Transverse colon (tissue), 4 donors: Measurements from ENCODE around the gene IL22RA1. TPM values are rescaled to one million over a fixed set of nuclear protein-coding genes. Genes with fewer than 3 reads are reported as not detected.

Source experiments
- DNase-seq: peaks from one replicate; pipeline ENCODE4 v3.0.0-alpha.2; 2019
- H3K27ac ChIP-seq, 4 donors: fragments of 200-600 bp; sonication (generic); 2 replicates each; pipeline ENCODE4 v1.5.1; 2016 to 2018; ENCODE audit warnings: inconsistent platforms in 4 of 4
- H3K27me3 ChIP-seq: fragments of 200-600 bp; sonication (generic); 2 replicates; pipeline ENCODE4 v1.5.1; 2017; ENCODE audit warnings: inconsistent platforms
- H3K36me3 ChIP-seq, 4 donors: fragments of 200-600 bp; sonication (generic); 2 replicates each; pipeline ENCODE4 v1.5.1; 2017 to 2019; ENCODE audit warnings: inconsistent platforms in 4 of 4
- H3K4me1 ChIP-seq, 4 donors: fragments of 200-600 bp; sonication (generic); 2 replicates each; pipeline ENCODE4 v1.5.1; 2017 to 2020; ENCODE audit warnings: inconsistent platforms in 4 of 4
- H3K4me3 ChIP-seq, 4 donors: fragments of 200-600 bp; sonication (generic); 1 replicate in 1 of 4; 2 replicates in 3 of 4; pipeline versions ENCODE4 v1.5.1 to v1.6.1; 2017 to 2019; ENCODE audit warnings: inconsistent platforms in 4 of 4
- H3K9me3 ChIP-seq, 2 donors: fragments of 200-600 bp; sonication (generic); 2 replicates each; pipeline ENCODE4 v1.5.1; 2017 to 2019; ENCODE audit warnings: inconsistent platforms in 2 of 2
- EP300 ChIP-seq: sonication (generic); formaldehyde crosslinking; IDR thresholded peaks from one replicate; pipeline ENCODE4 v1.6.1; 2017; ENCODE audit warnings: antibody characterized with exemption, low read depth
- POLR2A ChIP-seq: fragments of 450-650 bp; IDR thresholded peaks from one replicate; pipeline ENCODE4 v1.6.1; 2016; ENCODE audit warnings: antibody characterized with exemption, mild to moderate bottlenecking, moderate library complexity
- POLR2AphosphoS5 ChIP-seq, 3 donors: sonication (generic); formaldehyde crosslinking; IDR thresholded peaks; one replicate each; pipeline ENCODE4 v1.6.1; 2016; ENCODE audit warnings: antibody characterized with exemption in 3 of 3
- WGBS, 2 donors: methylation state at CpG; one replicate each; pipeline ENCODE4 v1.1.5; 2018; ENCODE audit warnings: low coverage in 1 of 2; 5-methylcytosine and 5-hydroxymethylcytosine counted together
- in situ Hi-C, 4 donors: fragments of 200-750 bp; cut with MboI; loops; one replicate each; pipeline versions ENCODE4 v1.15.0 to v1.15.1; 2017; ENCODE audit warnings: low sequenced_read_pairs in 3 of 4, low pct_ligation_motif_present in 1 of 4, low pct_unique_long_range_greater_than_20kb in 1 of 4
- intact Hi-C: fragments of 100-400 bp; cut with DNase I; formaldehyde crosslinking; loops from one replicate; pipeline ENCODE4 v1.15.1; 2023; ENCODE audit warnings: low total_unique reads
- total RNA-seq, 4 donors: library from RNA; depleted of rRNA; stranded (reverse); fragments of >200 nt; gene quantifications; one replicate each; pipeline ENCODE4 v1.1.0, GENCODE V29; 2016
- TF ChIP-seq, protein P1 (sequence below), 5 experiments: fragments of 200-600 bp in 3 of 5; fragments of 450-650 bp in 2 of 5; sonication (generic) in 3 of 5; IDR thresholded peaks; 1 replicate in 2 of 5; 2 replicates in 3 of 5; pipeline ENCODE4 v1.5.1; 2016 to 2017; ENCODE audit warnings: antibody characterized with exemption in 5 of 5, inconsistent platforms in 3 of 5, mild to moderate bottlenecking in 2 of 5, moderate library complexity in 1 of 5

IL22RA1 gene
- total RNA-seq, 4 donors from 2014 or later = 4.4 to 29.2 (median 27.3) TPM

DNA sequence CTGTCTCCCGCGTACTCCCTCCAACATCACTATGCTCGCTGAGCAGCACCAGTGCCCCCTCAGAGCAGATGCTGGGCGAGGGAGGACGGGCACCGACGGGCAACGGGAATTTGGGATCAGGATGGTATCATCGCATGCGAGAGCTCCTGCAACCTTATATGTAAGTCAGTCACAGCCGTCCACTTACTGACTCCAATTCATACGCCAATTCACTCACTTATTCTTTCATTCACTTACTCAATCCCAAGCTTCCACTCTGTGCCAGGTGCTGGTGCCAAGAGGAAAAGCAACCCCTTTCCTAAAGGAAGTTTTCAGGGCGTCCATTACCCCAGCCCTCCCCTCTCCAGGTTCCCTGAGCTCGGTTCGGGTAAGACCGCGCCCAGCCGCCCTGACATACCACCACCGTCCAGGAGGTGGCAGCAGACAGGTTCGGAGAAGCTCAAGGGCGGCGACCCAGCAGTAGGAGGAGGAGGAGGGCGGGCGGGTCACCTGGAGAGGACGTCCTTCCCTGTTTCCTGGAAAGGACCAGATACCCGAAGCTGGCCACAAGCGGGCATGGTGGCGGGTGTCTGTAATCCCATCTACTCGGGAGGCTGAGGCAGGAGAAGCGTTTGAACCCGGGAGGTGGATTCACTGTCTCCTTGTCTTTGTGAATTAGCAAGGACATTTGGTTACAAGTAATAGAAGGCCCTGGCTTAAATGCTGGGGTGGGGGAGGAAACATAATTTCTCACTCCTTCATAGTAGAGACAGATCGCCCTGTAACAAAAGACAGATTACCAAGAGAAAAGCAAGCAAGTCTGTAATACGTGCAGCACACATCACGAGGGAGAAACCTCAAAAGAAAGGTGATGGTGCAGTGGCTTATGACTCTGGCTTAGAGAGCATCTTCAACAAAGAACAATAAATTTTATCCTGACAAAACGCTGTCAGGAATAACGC is 7.6 kb upstream of the IL22RA1 start:
- in situ Hi-C loops = no loop called here
- intact Hi-C loops = no loop called here
- H3K4me1 ChIP-seq = peaks cover 3 to 19% (median 16%) of the 10 kb centered on the region in 4 donors
- H3K36me3 ChIP-seq = no peaks in the 10 kb centered on the region
- H3K4me3 ChIP-seq = peak overlapping the region in 1 of 4 donors; percentile 9
- 10 to 12% methylated on average over 6 to 34 of the region's 36 CpGs for WGBS, 2 donors
- peaks cover 15% of the 10 kb centered on the region for H3K27me3 ChIP-seq
- no peaks in the 10 kb centered on the region for H3K9me3 ChIP-seq
- DNase-seq = peak; percentile 98
- peak overlapping the region; percentile 68 to 84 (median 71) for H3K27ac ChIP-seq
- TF ChIP-seq, protein P1, sequence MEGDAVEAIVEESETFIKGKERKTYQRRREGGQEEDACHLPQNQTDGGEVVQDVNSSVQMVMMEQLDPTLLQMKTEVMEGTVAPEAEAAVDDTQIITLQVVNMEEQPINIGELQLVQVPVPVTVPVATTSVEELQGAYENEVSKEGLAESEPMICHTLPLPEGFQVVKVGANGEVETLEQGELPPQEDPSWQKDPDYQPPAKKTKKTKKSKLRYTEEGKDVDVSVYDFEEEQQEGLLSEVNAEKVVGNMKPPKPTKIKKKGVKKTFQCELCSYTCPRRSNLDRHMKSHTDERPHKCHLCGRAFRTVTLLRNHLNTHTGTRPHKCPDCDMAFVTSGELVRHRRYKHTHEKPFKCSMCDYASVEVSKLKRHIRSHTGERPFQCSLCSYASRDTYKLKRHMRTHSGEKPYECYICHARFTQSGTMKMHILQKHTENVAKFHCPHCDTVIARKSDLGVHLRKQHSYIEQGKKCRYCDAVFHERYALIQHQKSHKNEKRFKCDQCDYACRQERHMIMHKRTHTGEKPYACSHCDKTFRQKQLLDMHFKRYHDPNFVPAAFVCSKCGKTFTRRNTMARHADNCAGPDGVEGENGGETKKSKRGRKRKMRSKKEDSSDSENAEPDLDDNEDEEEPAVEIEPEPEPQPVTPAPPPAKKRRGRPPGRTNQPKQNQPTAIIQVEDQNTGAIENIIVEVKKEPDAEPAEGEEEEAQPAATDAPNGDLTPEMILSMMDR (IDR thresholded peaks at IDR 0.05) = peak; percentile 84 to 95 (median 91)
- no peak for TF ChIP-seq EP300
- TF ChIP-seq POLR2AphosphoS5 (IDR thresholded peaks at IDR 0.05) = peak in 1 of 3 donors; percentile 51
- peak; percentile 43 for TF ChIP-seq POLR2A

DNA sequence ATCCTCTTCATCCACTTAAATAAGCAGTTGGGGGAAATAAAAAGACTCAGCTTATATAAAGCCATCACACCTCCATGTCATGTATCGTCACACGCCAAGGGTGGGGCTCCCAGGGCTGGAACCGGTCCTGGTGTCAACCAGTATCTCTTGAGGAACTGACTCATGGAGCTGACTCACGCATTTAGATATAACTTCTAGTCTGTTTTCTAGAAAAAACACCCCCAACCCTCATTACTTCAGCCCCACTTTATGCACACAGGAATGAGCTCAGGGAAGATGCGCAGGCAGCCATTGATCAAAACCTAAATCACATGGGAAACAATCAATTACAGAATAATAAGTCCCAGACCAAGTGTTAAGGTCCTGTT is 6.9 kb upstream of the IL22RA1 start:
- TF ChIP-seq POLR2A (no peak), POLR2AphosphoS5 (IDR thresholded peaks at IDR 0.05) (peak in 1 of 3 donors; percentile 23), EP300 (no peak)
- H3K4me1 ChIP-seq = peaks cover 3 to 19% (median 16%) of the 10 kb centered on the region in 4 donors
- in situ Hi-C loops = no loop called here
- H3K4me3 ChIP-seq = peak overlapping the region in 1 of 4 donors; percentile 9
- intact Hi-C loops = no loop called here
- peak; percentile 74 for DNase-seq
- H3K36me3 ChIP-seq = no peaks in the 10 kb centered on the region
- 40% methylated on average over 5 of the region's 5 CpGs; no CpG with 5 or more reads in 1 of the 2 donors for WGBS, 2 donors
- peaks cover 15% of the 10 kb centered on the region for H3K27me3 ChIP-seq
- H3K27ac ChIP-seq = peak overlapping the region in 3 of 4 donors; percentile 3 to 73 (median 69)
- H3K9me3 ChIP-seq = no peaks in the 10 kb centered on the region

DNA sequence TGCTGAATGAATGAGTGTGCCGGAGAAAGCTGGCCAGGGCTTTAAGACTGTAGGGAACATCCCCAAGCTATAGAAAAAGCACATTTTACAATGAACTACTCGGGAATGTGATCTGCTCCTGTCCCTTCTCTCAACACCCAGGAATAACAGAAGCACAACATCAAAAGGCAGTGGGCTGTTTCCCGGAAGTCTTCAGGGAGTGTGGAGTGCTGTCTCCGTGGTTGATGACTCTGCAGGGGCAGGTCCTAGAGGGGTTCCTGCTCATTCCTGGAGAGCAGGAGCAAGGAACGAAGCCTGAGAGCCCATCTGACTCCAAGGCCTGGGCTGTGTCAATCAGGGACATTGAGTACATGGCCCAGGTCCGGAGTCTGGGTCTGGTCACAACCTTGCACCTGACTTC is 4.9 kb upstream of the IL22RA1 start:
- TF ChIP-seq, protein P1 (IDR thresholded peaks at IDR 0.05) = no peak
- TF ChIP-seq POLR2AphosphoS5 (IDR thresholded peaks at IDR 0.05) = no peak
- no peak for TF ChIP-seq POLR2A
- TF ChIP-seq EP300 = no peak
- H3K36me3 ChIP-seq = no peaks in the 10 kb centered on the region
- H3K4me3 ChIP-seq = no peak overlapping the region
- H3K4me1 ChIP-seq = peaks cover 3 to 28% (median 22%) of the 10 kb centered on the region in 4 donors
- intact Hi-C loops (no loop called here), in situ Hi-C loops (no loop called here)
- 53 to 69% methylated on average over 4 to 6 of the region's 6 CpGs for WGBS, 2 donors
- no peaks in the 10 kb centered on the region for H3K9me3 ChIP-seq
- DNase-seq = no peak
- no peak overlapping the region for H3K27ac ChIP-seq
- peaks cover 15% of the 10 kb centered on the region for H3K27me3 ChIP-seq

DNA sequence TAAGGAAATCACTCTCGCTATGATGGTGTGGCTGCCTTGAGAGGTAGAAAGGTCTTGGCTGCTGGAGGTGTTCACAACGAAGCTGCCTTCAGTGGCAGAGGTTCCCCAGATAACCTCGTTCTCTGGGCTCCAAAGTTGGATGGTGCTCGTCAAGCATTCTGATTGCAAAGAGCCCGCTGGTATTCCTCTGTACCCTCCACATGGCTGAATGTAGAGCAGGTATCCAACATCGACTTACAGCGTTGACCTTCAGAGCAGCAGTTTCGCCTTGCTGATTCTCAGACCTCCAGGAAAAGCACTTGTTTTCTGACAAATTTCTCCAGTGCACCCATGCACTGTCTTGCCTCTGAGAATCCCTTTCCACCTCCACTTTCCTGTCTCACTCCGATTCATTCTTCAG is 4.3 kb upstream of the IL22RA1 start:
- TF ChIP-seq, protein P1 (IDR thresholded peaks at IDR 0.05) = no peak
- TF ChIP-seq EP300 = no peak
- no peak for TF ChIP-seq POLR2AphosphoS5 (IDR thresholded peaks at IDR 0.05)
- no peak for TF ChIP-seq POLR2A
- Histone ChIP-seq H3K4me1 (peaks cover 3 to 28% (median 22%) of the 10 kb centered on the region in 4 donors), H3K36me3 (no peaks in the 10 kb centered on the region), H3K9me3 (no peaks in the 10 kb centered on the region), H3K27me3 (peaks cover 15% of the 10 kb centered on the region), H3K4me3 (no peak overlapping the region), H3K27ac (no peak overlapping the region)
- DNase-seq = no peak
- intact Hi-C loops = no loop called here
- in situ Hi-C loops = no loop called here
- WGBS, 2 donors = 87 to 92% methylated on average over 4 to 9 of the region's 9 CpGs
